Type B pancreatic cell (in vitro differentiated cells): ENCODE measurements around the gene HRC. TPM values are rescaled to one million over a fixed set of nuclear protein-coding genes. Genes with fewer than 3 reads are reported as not detected.
"Not testable (repeated sequence)": the region's sequence is repeated elsewhere in the genome, so short reads cannot be mapped to it uniquely, and the experiment has no call there.

Experiments used
- DNase-seq: peaks from one replicate; pipeline ENCODE4 v3.0.0; 2021; ENCODE audit warnings: mixed read lengths; ENCODE audit not compliant: unreplicated experiment; ENCODE audit errors: extremely low spot score
- H3K27ac Mint-ChIP-seq: 2 replicates; pipeline ENCODE4 v1.8.0; 2021; ENCODE audit warnings: mild to moderate bottlenecking, mixed read lengths
- H3K27me3 Mint-ChIP-seq: 2 replicates; pipeline ENCODE4 v1.8.0; 2021; ENCODE audit warnings: mixed read lengths
- H3K36me3 Mint-ChIP-seq: 2 replicates; pipeline ENCODE4 v1.8.0; 2021; ENCODE audit warnings: mixed read lengths
- H3K4me1 Mint-ChIP-seq: one replicate; pipeline ENCODE4 v1.8.0; 2021; ENCODE audit warnings: mixed read lengths; ENCODE audit not compliant: unreplicated experiment
- H3K4me3 Mint-ChIP-seq: 2 replicates; pipeline ENCODE4 v1.8.0; 2021; ENCODE audit warnings: mild to moderate bottlenecking, mixed read lengths
- H3K9me3 Mint-ChIP-seq: 2 replicates; pipeline ENCODE4 v1.8.0; 2021; ENCODE audit warnings: mixed read lengths
- total RNA-seq: library from RNA; stranded (reverse); gene quantifications from 2 replicates; pipeline ENCODE4 v1.2.1, GENCODE V29; 2021; ENCODE audit warnings: low replicate concordance
- TF ChIP-seq, protein P1 (sequence below): fragments of 200-600 bp; sonication (generic); conservative IDR thresholded peaks from 2 replicates; pipeline ENCODE4 v1.5.0; 2021; ENCODE audit warnings: antibody characterized with exemption, mild to moderate bottlenecking

HRC gene
- total RNA-seq, 1 donor from 2014 or later = 3.2 TPM

DNA sequence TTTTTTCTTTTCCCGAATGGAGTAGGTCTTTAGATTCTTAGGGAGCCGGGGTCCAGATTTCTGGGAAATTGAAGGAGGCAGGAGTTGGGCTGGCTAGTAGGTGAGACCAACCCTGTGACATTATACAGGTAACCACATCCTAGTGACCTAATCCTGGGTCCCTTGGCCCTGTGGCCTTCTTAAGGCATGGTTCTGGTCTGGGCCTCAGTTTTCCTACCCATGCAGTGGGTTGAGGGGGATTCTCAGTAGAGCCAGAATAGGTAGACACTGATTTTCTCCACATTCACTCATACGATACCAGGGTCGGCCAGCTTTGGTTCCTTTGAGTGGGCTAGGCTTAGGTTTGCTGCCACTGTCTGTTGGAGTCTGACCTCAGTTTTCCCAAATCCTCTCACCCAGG is 28.6 kb downstream of the HRC start:
- H3K4me1 Mint-ChIP-seq = peaks cover 10% of the 10 kb centered on the region
- no peaks in the 10 kb centered on the region for H3K36me3 Mint-ChIP-seq
- no peaks in the 10 kb centered on the region for H3K9me3 Mint-ChIP-seq
- no peak overlapping the region for H3K4me3 Mint-ChIP-seq
- TF ChIP-seq, protein P1, sequence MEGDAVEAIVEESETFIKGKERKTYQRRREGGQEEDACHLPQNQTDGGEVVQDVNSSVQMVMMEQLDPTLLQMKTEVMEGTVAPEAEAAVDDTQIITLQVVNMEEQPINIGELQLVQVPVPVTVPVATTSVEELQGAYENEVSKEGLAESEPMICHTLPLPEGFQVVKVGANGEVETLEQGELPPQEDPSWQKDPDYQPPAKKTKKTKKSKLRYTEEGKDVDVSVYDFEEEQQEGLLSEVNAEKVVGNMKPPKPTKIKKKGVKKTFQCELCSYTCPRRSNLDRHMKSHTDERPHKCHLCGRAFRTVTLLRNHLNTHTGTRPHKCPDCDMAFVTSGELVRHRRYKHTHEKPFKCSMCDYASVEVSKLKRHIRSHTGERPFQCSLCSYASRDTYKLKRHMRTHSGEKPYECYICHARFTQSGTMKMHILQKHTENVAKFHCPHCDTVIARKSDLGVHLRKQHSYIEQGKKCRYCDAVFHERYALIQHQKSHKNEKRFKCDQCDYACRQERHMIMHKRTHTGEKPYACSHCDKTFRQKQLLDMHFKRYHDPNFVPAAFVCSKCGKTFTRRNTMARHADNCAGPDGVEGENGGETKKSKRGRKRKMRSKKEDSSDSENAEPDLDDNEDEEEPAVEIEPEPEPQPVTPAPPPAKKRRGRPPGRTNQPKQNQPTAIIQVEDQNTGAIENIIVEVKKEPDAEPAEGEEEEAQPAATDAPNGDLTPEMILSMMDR = no peak
- no peak overlapping the region for H3K27ac Mint-ChIP-seq
- peaks cover 18% of the 10 kb centered on the region for H3K27me3 Mint-ChIP-seq
- DNase-seq = no peak

DNA sequence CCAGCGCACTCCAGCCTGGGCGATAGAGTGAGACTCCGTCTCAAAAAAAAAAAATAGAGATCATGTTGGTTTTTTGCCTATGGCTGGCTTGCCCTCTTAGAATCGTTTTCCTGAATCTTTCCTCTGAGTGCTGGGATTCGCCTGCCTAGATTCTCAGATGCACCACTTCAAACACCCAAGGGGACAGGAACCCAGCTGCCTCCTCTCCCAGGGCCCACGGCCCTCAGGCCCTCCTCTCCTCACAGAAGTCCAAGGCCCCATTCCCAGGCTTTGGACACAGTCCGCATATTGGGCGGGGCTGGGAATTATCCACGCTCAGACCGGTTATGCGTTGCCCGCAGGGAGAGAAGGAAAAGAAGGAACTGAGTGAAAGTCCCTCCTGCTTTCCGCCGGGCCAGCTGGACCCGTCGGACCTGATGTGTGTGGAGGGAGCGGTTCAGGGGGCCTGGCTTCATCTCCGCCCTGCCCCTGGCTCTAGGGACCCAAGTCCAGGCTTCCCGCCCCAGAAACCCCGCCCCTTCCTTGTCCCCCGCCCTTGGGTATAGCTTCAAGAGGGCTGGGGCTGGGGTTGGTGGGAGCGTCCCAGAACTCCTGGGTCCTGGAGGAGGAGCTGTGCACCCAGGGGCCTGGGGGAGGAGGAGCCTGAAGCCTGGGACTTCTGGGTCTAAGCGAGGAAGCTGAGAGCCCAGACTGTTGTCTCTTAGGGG is 30.0 kb downstream of the HRC start:
- DNase-seq = no peak
- peaks cover 16% of the 10 kb centered on the region for H3K4me1 Mint-ChIP-seq

DNA sequence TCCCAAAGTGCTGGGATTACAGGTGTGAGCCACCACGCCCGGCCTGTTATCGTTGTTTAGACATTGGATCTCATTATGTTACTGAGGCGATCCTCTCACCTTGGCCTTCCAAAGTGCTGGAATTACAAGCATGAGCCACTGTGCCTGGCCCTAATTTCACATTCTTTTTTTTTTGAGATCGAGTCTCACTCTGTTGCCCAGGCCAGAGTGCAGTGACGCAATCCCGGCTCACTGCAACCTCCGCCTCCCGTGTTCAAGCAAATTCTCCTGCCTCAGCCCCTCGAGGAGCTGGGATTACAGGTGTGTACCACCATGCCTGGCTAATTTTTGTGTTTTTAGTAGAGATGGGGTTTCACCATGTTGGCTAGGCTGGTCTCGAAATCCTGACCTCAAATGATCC is 31.9 kb downstream of the HRC start:
- H3K4me1 Mint-ChIP-seq = peaks cover 11% of the 10 kb centered on the region
- H3K27ac Mint-ChIP-seq, H3K9me3 Mint-ChIP-seq, H3K36me3 Mint-ChIP-seq, DNase-seq: not testable (repeated sequence)
- H3K4me3 Mint-ChIP-seq = peak overlapping the region; percentile 25
- peaks cover 27% of the 10 kb centered on the region for H3K27me3 Mint-ChIP-seq

More for the DNA sequence above, 30.0 kb downstream of the HRC start:
- Mint-ChIP-seq H3K27ac (peak overlapping the region; percentile 82), H3K4me3 (peak overlapping the region; percentile 69), H3K9me3 (no peaks in the 10 kb centered on the region), H3K27me3 (peaks cover 27% of the 10 kb centered on the region), H3K36me3 (no peaks in the 10 kb centered on the region)
- TF ChIP-seq, protein P1 = no peak

DNA sequence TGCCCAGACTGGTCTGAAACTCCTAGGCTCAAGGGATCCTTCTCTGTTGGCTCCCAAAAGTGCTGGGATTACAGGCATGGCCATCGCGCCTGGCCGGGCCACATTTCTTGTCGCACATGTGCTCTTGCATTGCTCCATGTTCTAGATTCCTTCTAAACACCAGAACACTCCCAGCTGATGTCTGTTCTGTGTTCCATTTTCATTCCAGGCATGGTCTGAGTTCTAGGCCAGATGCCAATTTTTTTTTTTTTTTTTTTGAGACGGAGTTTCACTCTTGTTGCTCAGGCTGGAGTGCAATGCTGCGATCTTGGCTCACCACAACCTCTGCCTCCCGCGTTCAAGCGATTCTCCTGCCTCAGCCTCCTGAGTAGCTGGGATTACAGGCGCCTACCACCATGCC is 33.4 kb downstream of the HRC start:
- H3K36me3 Mint-ChIP-seq, H3K27ac Mint-ChIP-seq, H3K9me3 Mint-ChIP-seq, H3K4me3 Mint-ChIP-seq, DNase-seq: not testable (repeated sequence)
- Mint-ChIP-seq H3K27me3 (peaks cover 27% of the 10 kb centered on the region), H3K4me1 (peaks cover 15% of the 10 kb centered on the region)

DNA sequence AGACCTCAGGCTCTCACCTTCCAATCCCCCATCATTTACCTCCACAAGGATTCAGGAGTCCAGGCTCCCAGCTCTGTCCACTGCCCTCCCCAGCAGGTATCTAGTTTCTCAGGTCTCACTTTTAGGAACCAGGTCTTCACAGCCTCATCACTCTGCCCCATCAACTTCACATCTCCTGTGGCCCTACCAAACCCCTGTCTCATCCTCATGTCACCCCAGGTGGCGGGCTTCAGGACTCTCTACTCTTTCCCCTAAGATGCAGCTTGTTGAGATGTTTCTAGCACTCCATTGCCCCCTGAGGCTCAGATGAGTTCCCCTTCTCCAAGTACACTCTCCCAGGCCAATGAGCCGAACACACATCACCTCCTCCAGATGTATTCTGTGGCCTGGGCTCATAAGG is 34.3 kb downstream of the HRC start:
- Mint-ChIP-seq H3K4me3 (peak overlapping the region; percentile 84), H3K4me1 (peaks cover 15% of the 10 kb centered on the region), H3K27me3 (peaks cover 27% of the 10 kb centered on the region), H3K36me3 (no peaks in the 10 kb centered on the region), H3K27ac (peak overlapping the region; percentile 70), H3K9me3 (no peaks in the 10 kb centered on the region)
- TF ChIP-seq, protein P1 = no peak
- no peak for DNase-seq

DNA sequence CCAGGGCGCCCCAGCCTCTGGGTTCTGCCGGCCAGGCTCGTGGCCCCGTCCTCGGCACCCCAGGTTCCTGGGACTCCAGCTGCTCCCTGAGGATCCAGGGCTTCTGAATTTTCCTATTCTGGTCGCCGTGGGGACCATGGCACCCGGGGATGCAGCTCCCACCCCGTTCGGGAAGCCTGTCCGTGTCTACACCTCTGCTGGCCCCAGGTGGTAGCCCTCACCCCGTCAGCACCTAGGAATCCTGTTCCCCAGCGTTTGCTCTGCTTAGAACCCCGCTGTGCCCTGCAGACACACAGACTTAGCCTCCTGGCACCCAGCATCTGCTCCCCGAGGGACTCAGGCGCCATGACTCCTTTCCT is 34.9 kb downstream of the HRC start:
- Mint-ChIP-seq H3K27me3 (peaks cover 27% of the 10 kb centered on the region), H3K36me3 (no peaks in the 10 kb centered on the region)

More for the DNA sequence above, 34.9 kb downstream of the HRC start:
- Mint-ChIP-seq H3K4me3 (peak overlapping the region; percentile 84), H3K27ac (peak overlapping the region; percentile 70), H3K9me3 (no peaks in the 10 kb centered on the region), H3K4me1 (peaks cover 17% of the 10 kb centered on the region)
- TF ChIP-seq, protein P1 = no peak
- no peak for DNase-seq
